Activated naive CD8-positive, alpha-beta T cell treated with anti-CD3 and anti-CD28 coated beads, Interleukin-2, amount 50 U/mL, for 24 hours (primary cell): ENCODE results near the gene IL1F10.
A peak's percentile ranks its signal among the peaks of the same experiment; 100 is the strongest.

Experiments used
- ATAC-seq: fragments of 150-1000 bp; cut with Tn5 transposase; one replicate; pipeline ENCODE4 v1.10.0; 2021
- DNase-seq: peaks from one replicate; pipeline ENCODE4 v3.0.0; 2021
- H3K27ac Mint-ChIP-seq: one replicate; pipeline ENCODE4 v1.8.0; 2021; ENCODE audit warnings: mild to moderate bottlenecking, mixed read lengths
- H3K27me3 Mint-ChIP-seq: one replicate; pipeline ENCODE4 v1.8.0; 2021; ENCODE audit warnings: mixed read lengths
- H3K36me3 Mint-ChIP-seq: one replicate; pipeline ENCODE4 v1.8.0; 2021; ENCODE audit warnings: low read depth, mixed read lengths
- H3K4me1 Mint-ChIP-seq: one replicate; pipeline ENCODE4 v1.8.0; 2021; ENCODE audit warnings: mixed read lengths
- H3K4me3 Mint-ChIP-seq: one replicate; pipeline ENCODE4 v1.8.0; 2021; ENCODE audit warnings: mild to moderate bottlenecking, moderate library complexity, mixed read lengths
- H3K9me3 Mint-ChIP-seq: one replicate; pipeline ENCODE4 v1.8.0; 2021; ENCODE audit warnings: mixed read lengths

Gene IL1F10

DNA sequence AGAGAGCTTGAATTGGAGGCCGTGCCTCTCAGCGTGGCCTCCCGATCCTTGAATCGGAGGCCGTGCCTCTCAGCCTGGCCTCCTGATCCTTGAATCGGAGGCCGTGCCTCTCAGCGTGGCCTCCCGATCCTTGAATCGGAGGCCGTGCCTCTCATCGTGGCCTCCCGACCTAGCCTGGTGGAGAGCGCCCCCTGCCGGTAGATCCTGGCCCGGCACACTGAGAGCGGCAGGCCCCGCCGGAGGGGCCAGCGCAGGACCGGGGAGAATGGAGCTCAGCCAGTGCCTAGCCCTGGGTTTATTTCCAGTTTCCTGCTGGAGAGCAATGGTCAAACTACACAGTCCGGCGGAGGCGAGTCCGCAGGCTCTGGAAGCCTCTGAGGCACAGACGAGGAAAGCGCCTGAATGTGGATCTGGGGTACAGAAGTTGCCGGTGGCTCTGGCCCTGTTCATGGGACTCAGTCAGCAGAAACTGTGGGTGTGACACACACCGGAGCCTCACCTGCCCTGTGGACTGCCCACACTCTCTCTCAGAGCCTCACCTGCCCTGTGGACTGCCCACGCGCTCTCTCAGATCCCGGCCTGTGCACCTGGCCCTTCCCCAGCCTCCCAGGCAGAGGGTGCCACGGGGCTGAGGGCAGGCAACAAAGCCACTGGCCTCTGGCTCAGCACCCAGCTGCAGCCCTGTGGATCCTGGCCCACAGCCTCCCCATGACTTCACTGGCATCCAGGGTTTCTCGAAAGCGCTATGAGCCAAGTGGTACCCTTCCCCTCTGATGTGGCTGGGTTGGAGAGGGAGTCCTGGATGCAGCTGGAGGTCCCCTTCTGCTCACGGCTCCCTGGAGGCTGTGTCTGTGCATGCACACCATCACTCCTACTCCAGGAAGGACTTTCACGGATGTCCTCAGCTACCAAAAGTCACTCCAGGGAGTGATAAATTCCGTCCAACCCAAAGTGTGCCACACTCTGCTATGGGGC, 16.6 kb upstream of the IL1F10 start:
- H3K4me1 Mint-ChIP-seq = peaks cover 5% of the 10 kb centered on the region
- H3K36me3 Mint-ChIP-seq = peaks cover 14% of the 10 kb centered on the region
- no peak overlapping the region for H3K4me3 Mint-ChIP-seq
- H3K27me3 Mint-ChIP-seq = no peaks in the 10 kb centered on the region
- peaks cover 25% of the 10 kb centered on the region for H3K9me3 Mint-ChIP-seq
- DNase-seq (no peak), ATAC-seq (no peak)
- no peak overlapping the region for H3K27ac Mint-ChIP-seq

DNA sequence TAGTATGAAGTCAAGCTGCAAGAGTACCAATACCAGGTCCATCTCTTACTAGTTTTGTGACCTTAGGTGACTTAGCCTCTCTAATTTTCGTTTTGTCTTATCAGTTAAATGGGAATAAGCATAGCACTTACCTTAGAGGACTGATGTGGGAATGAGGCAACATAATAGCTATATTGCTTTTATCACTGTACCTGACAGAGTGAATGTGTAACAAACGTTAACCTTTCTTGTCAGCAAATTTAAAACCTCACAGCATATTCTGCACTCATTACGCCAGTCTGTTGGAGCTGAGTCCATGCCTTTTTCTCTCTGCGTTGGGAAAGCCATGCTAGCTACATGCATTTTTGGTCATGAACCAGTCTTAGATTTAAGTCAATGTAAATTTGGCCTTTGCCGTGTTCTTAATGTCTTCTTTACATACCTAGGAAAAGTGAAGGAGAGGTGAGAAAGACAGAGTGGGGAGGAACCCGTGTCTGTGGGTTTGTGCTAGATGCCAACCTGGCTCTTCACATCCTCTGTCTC, 15.3 kb upstream of the IL1F10 start, which contains the start of gene IL36B:
TSS of gene IL36B (minus strand) at position 472 of the 522 bp plus-strand sequence.
- Mint-ChIP-seq H3K9me3 (peaks cover 29% of the 10 kb centered on the region), H3K27me3 (no peaks in the 10 kb centered on the region), H3K4me3 (no peak within 1 kb of the TSS)

DNA sequence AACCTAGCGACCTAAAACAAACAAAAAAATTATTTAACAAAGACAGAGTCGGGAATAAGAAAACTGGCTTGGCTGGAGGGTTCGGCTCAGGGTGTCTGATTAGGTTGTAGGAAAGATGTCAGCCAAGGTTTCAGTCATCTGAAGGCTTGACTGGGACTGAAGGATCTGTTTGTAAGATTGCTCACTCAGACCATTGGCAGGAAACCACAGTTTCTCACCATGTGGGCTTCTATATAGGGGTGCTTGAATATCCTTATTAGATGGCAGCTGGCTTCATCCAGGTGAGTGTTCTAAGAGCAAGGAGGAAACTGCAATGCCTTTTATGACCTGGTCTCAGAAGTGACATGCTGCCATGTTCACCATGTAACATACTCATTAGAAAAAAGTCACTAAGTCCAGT, 14.1 kb upstream of the IL1F10 start:
- Mint-ChIP-seq H3K36me3 (peaks cover 16% of the 10 kb centered on the region), H3K27ac (no peak overlapping the region), H3K9me3 (peaks cover 29% of the 10 kb centered on the region), H3K27me3 (no peaks in the 10 kb centered on the region), H3K4me1 (peaks cover 11% of the 10 kb centered on the region), H3K4me3 (no peak overlapping the region)
- DNase-seq = no peak
- no peak for ATAC-seq

More for the DNA sequence above, 15.3 kb upstream of the IL1F10 start, which contains the start of gene IL36B:
- ATAC-seq = no peak
- Mint-ChIP-seq H3K27ac (no peak within 1 kb of the TSS), H3K36me3 (peaks cover 16% of the 10 kb centered on the region), H3K4me1 (peaks cover 11% of the 10 kb centered on the region)
- DNase-seq = no peak

DNA sequence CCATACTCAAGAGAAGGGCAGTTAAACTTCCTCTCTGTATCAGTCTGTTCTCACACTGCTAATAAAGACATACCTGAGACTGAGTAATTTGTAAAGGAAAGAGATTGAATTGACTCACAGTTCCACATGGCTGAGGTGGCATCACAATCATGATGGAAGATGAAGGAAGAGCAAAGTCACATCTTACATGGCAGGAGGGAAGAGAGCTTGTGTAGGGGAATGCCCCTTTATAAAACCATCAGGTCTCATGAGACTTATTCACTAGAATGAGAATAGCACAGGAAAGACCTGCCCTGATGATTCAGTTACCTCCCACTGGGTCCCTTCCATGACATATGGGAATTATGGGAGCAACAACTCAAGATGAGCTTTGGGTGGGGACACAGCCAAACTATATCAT, 13.7 kb upstream of the IL1F10 start:
- H3K4me1 Mint-ChIP-seq = peaks cover 11% of the 10 kb centered on the region
- H3K36me3 Mint-ChIP-seq = peaks cover 16% of the 10 kb centered on the region
- ATAC-seq (no peak), DNase-seq (no peak)
- peaks cover 29% of the 10 kb centered on the region for H3K9me3 Mint-ChIP-seq
- no peak overlapping the region for H3K4me3 Mint-ChIP-seq
- H3K27ac Mint-ChIP-seq = no peak overlapping the region
- no peaks in the 10 kb centered on the region for H3K27me3 Mint-ChIP-seq

DNA sequence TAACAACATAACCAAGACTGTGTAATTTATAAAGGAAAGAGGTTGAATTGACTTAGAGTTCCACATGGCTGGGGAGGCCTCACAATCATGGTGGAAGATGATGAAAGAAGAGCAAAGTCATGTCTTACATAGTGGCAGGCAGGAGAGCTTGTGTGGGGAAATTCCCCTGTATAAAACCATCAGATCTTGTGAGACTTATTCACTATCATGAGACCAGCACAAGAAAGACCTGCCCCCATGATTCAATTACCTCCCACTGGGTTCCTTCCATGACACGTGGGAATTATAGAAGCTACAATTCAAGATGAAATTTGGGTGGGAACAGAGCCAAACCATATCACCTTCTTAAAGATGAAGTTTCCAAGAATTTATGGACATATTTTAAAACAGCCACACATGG, 11.2 kb upstream of the IL1F10 start:
- DNase-seq (no peak), ATAC-seq (peak; percentile 57)
- no peaks in the 10 kb centered on the region for H3K27me3 Mint-ChIP-seq
- peaks cover 16% of the 10 kb centered on the region for H3K36me3 Mint-ChIP-seq
- no peak overlapping the region for H3K4me3 Mint-ChIP-seq
- peaks cover 29% of the 10 kb centered on the region for H3K9me3 Mint-ChIP-seq
- peak overlapping the region; percentile 4 for H3K27ac Mint-ChIP-seq
- peaks cover 11% of the 10 kb centered on the region for H3K4me1 Mint-ChIP-seq

DNA sequence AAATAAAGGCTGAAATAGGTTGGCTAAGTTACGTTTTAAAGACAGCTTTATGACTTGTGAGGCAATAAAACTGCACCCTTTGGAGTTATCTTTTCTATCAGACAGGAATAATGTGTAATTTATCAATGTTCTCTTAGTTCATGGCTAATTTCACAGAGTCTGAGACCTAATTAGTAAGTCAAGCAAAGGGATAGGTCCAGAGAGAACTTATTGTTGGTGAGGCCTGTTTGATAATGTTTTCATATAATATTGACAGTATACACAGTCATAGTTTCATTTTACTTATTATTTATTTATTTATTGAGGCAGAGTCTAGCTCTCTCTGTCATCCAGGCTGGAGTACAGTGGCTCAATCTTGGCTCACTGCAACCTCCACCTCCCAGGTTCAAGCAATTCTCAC, 10.7 kb upstream of the IL1F10 start:
- DNase-seq (no peak), ATAC-seq (no peak)
- no peaks in the 10 kb centered on the region for H3K27me3 Mint-ChIP-seq
- peaks cover 11% of the 10 kb centered on the region for H3K4me1 Mint-ChIP-seq
- H3K9me3 Mint-ChIP-seq = peaks cover 29% of the 10 kb centered on the region
- H3K4me3 Mint-ChIP-seq = no peak overlapping the region
- peaks cover 16% of the 10 kb centered on the region for H3K36me3 Mint-ChIP-seq
- no peak overlapping the region for H3K27ac Mint-ChIP-seq

DNA sequence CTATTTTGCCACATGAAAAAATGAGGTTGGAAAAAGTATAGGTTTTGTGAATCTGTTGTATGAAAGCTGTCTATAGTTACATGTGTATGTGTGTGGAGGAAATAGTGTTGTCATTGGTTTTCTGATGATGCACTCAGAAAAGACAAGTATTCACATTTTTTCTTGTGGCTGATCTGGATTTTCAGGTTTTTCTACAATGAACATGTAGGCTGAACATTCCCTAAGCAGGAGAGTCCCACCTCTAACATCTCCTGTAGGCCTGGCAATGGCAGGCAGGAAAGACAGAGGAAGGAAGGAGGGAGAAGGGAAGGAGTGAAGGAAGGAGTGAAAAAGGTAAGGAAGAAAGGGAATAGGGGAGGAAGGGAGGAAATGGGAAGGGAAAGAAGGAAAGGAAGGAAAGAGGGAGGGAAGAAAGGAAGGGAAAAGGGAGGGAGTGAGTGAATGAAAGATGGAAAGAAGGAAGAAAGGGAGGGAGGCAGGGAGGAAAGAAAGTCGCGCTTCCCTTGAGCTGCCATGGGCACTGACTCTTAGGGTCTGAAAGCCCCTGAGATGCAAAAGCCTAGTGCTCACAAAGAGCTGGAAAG, 9.3 kb upstream of the IL1F10 start:
- Mint-ChIP-seq H3K27me3 (no peaks in the 10 kb centered on the region), H3K9me3 (peaks cover 27% of the 10 kb centered on the region), H3K4me3 (no peak overlapping the region), H3K4me1 (peaks cover 11% of the 10 kb centered on the region), H3K27ac (no peak overlapping the region), H3K36me3 (peaks cover 16% of the 10 kb centered on the region)
- ATAC-seq (no peak), DNase-seq (no peak)

DNA sequence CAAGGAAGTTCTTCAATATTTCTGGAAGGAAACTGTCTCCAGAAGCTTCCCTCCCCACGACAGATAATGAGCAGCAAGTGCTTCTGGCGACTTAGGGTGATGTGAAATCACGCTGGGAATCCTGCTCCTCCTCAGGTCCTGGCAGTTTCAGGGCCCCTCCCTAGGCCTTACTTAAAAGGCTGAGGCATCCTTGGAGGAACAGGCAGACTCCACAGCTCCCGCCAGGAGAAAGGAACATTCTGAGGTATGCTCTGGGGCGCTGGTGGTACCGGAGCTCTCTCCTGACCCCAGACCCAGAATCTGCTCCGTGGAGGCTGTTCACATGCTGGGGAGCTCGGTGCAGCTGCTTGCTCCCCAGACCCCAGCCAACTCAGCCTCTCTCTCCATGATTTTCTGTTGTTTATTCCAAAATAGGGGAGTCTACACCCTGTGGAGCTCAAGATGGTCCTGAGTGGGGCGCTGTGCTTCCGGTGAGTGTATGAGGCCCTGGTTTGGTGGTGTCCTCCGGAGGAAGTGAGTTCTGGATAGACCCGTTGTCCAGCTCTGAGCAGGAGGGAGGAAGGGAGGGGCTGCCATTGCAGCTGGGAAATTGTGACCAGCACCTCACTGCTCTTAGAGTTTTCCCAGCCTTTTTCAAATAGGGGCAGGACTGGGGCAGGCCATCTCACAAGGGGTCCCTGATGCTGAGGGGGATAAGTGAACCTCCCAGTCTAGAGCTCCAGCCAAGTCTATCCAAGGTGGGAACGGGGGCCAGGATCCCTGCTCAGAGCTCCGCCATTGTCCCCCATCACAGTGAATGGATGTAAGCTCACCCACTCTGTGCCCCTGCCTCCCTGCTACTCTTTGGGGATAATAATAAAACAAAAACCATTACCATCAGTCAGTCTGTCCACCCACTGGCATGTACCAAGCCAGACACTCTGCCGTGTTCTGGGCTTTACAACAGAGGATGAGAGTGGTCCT, 8.5 kb upstream of the IL1F10 start, which contains the start of gene IL36RN:
TSS of gene IL36RN (plus strand) at position 201 of the 963 bp plus-strand sequence. CDS start at position 442, 241 bp downstream.
- DNase-seq = no peak
- Mint-ChIP-seq H3K27me3 (no peaks in the 10 kb centered on the region), H3K4me3 (no peak within 1 kb of the TSS), H3K36me3 (peaks cover 16% of the 10 kb centered on the region), H3K9me3 (peaks cover 19% of the 10 kb centered on the region), H3K27ac (no peak within 1 kb of the TSS), H3K4me1 (peaks cover 9% of the 10 kb centered on the region)
- ATAC-seq = no peak

DNA sequence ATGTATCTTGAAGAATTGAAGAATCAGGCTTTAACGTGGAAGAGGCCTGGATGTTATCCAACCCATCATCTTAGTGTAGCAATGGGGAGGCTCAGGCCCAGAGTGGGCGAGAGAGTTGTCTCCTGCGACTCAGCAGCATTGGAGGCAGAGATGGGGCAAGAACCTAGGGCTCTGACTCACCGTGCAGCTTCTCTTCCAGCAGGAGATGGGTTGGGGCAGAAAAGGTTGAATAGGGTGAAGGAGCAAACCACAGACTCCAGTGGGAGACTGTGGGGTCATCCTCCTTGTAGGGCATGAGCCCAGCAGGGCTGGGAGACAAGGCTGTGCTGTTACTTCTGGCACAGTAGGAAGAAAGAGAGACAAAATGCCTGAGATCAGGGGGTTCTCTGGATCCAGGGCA, 7.4 kb upstream of the IL1F10 start:
- peaks cover 9% of the 10 kb centered on the region for H3K36me3 Mint-ChIP-seq
- H3K27me3 Mint-ChIP-seq = no peaks in the 10 kb centered on the region
- no peak for DNase-seq
- no peak overlapping the region for H3K27ac Mint-ChIP-seq
- no peak overlapping the region for H3K4me3 Mint-ChIP-seq
- peaks cover 9% of the 10 kb centered on the region for H3K4me1 Mint-ChIP-seq
- ATAC-seq = no peak
- H3K9me3 Mint-ChIP-seq = peaks cover 10% of the 10 kb centered on the region

DNA sequence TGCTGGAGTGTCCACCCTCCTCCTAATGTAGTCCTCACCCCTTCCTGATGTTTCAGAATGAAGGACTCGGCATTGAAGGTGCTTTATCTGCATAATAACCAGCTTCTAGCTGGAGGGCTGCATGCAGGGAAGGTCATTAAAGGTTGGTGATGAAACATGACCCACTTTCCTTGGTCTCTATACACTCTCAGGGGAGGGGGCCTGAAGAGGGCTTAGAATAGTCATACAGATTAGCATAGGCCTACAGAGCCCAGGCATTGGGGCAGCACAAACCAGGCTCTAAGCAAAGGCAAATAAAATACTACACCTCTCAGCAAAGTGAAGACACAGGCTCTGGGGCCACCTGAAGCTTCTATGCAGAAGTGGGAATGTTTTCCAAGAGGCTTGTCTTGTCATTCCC, 7.0 kb upstream of the IL1F10 start:
- Mint-ChIP-seq H3K27ac (no peak overlapping the region), H3K36me3 (peaks cover 5% of the 10 kb centered on the region), H3K4me1 (peaks cover 9% of the 10 kb centered on the region), H3K4me3 (no peak overlapping the region), H3K9me3 (peaks cover 7% of the 10 kb centered on the region), H3K27me3 (no peaks in the 10 kb centered on the region)
- no peak for ATAC-seq
- no peak for DNase-seq

DNA sequence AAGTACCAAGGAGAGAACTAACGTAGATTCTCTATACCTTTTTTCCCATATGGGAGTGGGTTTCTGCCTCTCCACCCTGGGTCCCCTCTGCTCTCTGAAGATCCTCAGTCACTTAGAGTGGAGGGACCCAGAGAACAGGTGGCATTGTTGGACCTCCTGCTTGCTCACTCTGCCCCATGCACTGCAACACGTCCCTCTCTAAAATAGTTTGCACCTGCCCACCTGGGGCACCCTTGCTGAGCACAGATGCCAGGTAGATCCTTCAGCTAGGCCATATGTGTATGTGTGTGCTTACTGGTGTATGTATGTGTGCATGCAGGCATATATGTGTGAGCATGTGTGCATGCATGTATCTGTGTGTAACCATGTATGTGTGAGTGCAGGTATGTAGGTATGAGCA, 6.5 kb upstream of the IL1F10 start:
- H3K4me3 Mint-ChIP-seq = no peak overlapping the region
- no peak overlapping the region for H3K27ac Mint-ChIP-seq
- no peaks in the 10 kb centered on the region for H3K27me3 Mint-ChIP-seq
- peaks cover 2% of the 10 kb centered on the region for H3K36me3 Mint-ChIP-seq
- peaks cover 4% of the 10 kb centered on the region for H3K9me3 Mint-ChIP-seq
- H3K4me1 Mint-ChIP-seq = peaks cover 6% of the 10 kb centered on the region
- DNase-seq = no peak
- no peak for ATAC-seq

DNA sequence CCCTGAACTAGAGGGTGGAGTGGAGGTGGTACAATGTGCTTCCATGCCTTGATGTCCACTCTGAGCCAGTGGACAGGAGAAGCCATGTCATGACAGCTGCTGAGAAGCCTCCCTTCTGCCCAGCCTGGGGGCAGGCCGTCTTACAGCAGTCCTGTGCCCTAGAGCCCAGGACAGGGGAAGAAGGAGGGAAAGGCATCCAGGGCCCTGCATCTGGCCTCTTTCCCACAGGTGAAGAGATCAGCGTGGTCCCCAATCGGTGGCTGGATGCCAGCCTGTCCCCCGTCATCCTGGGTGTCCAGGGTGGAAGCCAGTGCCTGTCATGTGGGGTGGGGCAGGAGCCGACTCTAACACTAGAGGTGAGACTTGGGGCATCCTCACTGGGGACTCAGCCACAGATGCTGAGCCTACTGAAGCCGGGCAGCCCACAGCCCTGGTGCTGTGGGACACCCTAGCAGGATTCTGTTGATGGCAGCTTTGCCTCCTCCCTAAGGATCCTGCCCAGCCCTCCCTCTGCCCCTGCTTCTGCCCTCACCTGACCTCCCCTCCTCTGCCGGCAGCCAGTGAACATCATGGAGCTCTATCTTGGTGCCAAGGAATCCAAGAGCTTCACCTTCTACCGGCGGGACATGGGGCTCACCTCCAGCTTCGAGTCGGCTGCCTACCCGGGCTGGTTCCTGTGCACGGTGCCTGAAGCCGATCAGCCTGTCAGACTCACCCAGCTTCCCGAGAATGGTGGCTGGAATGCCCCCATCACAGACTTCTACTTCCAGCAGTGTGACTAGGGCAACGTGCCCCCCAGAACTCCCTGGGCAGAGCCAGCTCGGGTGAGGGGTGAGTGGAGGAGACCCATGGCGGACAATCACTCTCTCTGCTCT, 5.6 kb upstream of the IL1F10 start:
- H3K4me1 Mint-ChIP-seq = no peaks in the 10 kb centered on the region
- H3K27ac Mint-ChIP-seq = no peak overlapping the region
- H3K4me3 Mint-ChIP-seq = no peak overlapping the region
- no peak for DNase-seq
- no peaks in the 10 kb centered on the region for H3K9me3 Mint-ChIP-seq
- no peak for ATAC-seq
- no peaks in the 10 kb centered on the region for H3K36me3 Mint-ChIP-seq
- H3K27me3 Mint-ChIP-seq = no peaks in the 10 kb centered on the region

DNA sequence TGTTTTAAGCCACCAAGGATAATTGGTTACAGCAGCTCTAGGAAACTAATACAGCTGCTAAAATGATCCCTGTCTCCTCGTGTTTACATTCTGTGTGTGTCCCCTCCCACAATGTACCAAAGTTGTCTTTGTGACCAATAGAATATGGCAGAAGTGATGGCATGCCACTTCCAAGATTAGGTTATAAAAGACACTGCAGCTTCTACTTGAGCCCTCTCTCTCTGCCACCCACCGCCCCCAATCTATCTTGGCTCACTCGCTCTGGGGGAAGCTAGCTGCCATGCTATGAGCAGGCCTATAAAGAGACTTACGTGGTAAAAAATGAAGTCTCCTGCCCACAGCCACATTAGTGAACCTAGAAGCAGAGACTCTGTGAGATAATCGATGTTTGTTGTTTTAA, 3.5 kb upstream of the IL1F10 start:
- Mint-ChIP-seq H3K4me3 (no peak overlapping the region), H3K4me1 (no peaks in the 10 kb centered on the region), H3K9me3 (no peaks in the 10 kb centered on the region), H3K27me3 (peaks cover 2% of the 10 kb centered on the region), H3K36me3 (no peaks in the 10 kb centered on the region), H3K27ac (no peak overlapping the region)
- ATAC-seq (no peak), DNase-seq (no peak)
